ENCODE results near the gene FBXL13.
"Not testable (repeated sequence)": the region's sequence is repeated elsewhere in the genome, so short reads cannot be mapped to it uniquely, and the experiment has no call there.

The FBXL13 gene

DNA sequence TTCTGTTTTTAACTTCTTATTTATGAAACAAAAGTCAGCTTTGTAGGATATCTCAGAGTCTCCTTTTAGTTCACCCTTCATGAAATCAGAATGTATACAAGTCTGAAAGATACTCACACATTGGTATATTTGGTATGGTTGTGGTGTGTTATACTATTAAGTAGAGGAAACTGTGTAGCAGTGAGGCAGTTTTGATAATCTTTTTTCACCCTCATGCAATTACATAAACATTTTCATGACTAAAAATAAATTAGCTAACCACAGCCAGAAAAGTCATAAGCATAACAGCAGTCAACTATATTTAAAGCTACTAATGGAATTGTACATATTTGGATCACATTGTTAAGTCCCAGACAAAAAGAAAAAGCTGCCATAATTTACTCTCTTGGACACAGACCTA is 263.7 kb downstream of the FBXL13 start:
- DNase-seq: no peak

DNA sequence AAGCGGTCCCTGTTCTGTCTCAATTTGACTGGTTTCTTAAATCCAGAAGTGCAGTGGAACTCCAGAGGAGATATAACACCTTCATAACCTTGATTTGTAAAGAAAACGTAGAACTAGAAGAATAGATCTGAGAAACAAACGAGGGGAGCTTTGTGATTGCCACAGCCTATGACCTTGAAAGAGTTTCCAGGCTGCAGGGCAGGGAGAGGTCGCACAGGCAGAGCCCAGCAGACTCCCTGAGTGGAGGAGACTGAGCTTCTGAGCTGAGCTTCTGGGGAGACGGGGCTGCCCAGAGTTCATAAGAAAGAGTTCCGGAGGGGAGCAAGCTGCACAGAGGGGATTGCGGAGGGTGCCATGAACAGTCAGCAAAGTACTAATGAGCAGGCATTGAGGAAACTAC is 268.0 kb downstream of the FBXL13 start:
- no peak for DNase-seq

DNA sequence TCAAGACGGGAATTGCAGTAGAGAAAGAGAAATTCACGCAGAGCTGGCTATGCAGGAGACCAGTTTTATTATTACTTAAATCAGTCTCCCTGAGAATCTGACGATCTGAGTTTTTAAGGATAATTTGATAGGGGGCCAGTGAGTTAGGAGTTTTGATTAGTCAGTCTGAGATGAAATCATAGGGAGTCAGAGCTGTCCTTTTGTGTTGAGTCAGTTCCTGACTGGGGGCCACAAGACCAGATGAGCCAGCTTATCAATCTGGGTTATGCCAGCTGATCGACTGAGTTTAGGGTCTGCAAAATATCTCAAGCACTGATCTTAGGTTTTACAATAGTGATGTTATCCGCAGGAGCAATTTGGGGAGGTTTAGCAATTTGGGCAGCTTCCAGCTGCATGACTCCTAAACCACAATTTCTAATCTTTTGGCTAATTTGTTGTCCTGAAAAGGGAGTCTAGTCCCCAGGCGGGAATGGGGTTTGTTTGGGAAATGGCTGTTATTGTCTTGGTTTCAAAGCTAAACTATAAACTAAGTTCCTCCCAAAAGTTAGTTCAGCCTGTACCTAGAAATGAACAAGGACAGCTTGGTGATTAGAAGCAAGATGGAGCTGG is 278.5 kb downstream of the FBXL13 start:
- not testable (repeated sequence) for DNase-seq

DNA sequence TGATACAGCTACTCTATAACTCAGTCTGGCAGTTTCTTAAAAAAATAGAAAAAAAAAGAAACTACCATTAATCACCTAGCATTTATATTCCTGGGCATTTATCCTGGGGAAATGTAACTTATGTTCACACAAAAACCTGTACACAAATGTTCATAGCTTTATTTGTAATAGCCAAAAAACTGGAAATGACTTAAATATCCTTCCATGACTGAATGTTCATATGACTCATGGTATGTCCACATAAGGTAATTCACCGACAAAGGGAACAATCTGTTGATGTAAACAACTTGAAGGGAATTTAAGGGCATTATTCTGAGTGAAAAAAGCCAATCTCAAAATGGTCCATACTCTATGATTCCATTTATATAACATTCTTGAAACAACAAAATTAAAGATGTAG is 280.0 kb downstream of the FBXL13 start:
- DNase-seq: not testable (repeated sequence)

DNA sequence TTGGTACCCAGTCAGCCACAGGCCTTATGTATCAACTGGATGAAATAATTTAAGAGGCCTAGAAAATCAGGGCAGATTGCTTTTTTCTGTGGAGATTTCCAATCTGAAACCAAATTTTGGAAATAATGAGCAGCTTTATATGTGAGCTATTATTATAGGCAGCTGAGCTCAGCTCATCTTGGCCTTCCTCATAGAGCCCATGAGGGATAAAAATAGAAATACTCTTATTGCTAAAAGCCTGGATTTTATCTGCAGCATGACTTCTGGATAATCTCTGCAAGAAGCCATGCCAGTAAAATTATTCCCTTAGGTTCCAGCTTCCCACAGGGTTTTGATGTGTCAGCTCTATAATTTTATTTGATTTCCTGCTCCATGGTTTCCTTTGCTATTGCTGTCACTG is 282.8 kb downstream of the FBXL13 start:
- not testable (repeated sequence) for DNase-seq

DNA sequence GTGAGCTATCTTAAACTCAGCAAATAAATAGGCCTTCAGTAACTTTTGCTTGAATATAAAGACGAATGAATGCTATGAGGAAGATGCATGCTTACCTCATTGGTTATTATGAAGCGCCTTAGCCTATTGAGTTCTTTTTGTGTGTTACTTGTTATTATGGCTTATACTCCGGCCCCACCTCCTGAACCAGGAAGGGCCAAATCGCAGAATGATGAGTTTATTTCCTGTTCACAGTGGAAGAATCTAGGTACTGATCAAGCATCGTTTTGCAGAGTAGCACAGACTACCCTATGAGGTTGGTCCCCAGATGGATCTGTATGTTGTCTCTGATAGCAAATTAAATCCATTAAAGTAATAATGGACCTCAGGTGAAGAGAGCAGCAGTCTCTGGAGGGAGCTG is 283.2 kb downstream of the FBXL13 start:
- not testable (repeated sequence) for DNase-seq

DNA sequence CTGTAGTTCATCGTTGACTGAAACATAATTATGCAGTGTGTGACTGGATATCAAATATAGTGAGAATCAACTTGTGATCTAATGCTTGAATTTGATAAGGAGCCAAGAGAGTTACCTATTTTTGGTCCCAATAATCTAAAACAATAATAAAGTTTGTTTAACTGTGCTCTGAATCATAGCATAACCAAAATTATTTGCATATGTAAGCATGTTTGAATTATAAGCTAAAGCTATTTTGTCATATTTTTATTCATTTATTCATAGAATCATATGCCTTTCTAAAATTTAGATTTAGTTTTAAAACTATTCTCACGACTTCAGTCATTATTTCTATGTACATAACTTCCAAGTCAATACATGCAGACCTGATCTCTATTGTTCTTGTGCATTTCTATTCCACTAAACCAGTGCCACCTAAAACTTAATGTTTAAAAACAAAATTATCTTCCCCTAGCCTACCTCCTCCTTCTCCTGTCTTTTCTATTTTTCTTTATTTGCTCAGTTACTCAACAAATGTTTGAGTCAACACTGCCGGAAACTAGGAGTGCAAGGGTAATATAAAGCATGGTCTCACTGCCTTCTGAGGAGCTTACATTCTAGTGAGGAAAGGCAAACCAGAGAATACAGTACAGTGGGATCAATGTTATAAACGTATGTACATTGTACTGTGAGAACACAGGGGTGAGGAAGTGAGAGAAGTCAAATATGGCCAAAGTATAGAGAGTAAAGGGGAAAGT is 284.1 kb downstream of the FBXL13 start:
- DNase-seq: not testable (repeated sequence)

DNA sequence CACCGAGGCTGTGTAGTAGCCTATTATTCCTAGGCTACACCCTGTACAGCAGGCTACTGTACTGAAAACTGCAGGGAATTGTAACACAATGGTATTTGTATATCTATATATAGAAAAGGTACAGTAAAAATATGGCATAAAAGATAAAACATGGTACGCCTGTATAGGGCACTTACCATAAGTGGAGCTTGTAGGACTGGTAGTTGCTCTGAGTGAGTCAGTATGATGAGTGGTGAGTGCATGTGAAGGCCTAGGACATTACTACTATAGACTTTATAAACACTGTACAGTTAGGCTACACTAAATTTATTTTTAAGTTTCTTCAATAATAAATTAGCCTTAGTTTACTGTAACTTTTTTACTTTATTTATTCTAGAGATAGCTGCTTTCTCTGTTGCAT is 285.8 kb downstream of the FBXL13 start:
- not testable (repeated sequence) for DNase-seq

DNA sequence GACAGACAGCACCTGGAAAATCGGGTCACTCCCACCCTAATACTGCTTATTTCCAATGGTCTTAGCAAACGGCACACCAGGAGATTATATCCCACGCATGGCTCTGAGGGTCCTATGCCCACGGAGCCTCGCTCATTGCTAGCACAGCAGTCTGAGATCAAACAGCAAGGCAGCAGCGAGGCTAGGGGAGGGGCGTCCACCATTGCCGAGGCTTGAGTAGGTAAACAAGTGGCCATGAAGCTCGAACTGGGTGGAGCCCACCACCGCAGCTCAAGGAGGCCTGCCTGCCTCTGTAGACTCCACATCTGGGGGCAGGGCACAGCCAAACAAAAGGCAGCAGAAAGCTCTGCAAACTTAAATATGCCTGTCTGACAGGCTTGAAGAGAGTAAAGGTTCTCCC is 293.7 kb downstream of the FBXL13 start:
- not testable (repeated sequence) for DNase-seq

DNA sequence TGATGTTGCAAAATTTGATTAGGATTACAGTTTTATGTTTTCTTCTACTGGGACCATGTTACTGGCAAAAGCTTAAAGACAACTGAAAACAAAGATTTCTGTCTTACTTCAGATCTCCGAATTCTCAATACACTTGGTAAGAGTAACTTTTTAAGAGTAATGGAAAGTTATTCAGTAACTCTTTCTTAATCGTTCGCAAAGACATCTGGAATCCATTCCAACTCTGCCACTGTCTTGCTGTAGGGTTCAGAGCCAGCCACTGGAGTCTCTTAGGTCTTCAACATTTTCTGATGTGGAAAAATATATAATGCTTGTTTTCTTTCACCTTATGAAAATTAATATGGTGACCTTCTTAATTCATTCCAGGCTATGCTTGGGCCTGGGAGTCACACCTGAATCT is 295.9 kb downstream of the FBXL13 start:
- DNase-seq: not testable (repeated sequence)

DNA sequence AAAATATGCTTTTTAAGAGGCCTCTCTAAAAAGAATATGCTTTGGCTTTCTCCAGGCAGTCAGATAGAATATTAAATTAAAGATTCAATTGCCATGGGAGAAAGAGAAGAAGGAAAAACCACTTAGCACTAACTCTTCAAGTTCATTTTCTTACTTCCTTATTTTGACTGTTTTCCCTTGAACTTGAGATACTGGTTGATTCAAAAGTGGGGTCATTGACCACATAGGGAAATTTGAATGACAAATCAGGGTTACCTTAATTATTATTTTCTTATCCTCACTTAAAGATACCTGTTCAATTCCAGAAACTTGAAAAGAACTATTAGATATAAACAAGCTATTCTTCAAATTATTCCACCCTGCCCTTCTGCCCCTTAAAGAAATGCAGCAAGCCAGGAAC is 298.4 kb downstream of the FBXL13 start:
- DNase-seq: not testable (repeated sequence)

DNA sequence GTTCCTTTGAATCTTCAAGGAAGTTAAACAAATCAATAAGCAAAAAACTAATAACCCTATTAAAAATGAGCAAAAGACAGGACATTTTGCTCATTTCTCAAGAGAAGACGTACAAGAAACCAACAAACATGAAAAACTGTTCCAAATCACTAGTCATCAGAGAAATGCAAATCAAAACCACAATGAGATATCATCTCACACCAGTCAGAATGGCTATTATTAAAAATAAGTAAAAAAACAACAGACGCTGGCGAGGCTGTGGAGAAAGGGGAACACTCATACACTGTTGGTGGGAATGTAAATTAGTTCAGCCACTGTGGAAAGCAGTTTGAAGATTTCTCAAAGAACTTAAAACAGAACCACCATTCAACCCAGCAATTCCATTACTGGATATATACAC is 304.1 kb downstream of the FBXL13 start:
- DNase-seq: not testable (repeated sequence)

DNA sequence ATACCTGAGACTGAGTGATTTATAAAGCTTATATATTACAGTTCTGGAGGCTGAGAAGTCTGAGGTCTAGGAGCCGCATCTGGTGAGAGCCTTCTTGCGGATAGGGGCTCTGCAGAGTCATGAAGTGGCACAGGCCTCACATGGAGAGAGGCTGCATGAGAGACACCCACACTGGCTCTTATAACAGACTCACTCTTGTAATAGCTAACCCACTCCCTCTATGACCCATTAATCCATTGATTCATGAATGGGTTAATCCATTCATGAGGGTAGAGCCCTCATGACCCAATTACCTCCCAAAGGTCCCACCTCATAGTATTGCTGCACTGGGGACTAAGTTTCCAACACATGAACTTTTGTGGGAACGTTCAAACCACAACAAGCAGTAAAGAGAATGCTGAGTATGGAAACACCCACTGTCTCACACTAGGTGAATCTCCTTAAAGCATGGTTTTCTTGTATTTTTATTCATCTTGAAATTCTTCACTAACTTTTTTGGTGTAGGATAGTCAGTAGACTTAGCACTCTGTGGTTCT is 304.9 kb downstream of the FBXL13 start:
- DNase-seq: not testable (repeated sequence)

DNA sequence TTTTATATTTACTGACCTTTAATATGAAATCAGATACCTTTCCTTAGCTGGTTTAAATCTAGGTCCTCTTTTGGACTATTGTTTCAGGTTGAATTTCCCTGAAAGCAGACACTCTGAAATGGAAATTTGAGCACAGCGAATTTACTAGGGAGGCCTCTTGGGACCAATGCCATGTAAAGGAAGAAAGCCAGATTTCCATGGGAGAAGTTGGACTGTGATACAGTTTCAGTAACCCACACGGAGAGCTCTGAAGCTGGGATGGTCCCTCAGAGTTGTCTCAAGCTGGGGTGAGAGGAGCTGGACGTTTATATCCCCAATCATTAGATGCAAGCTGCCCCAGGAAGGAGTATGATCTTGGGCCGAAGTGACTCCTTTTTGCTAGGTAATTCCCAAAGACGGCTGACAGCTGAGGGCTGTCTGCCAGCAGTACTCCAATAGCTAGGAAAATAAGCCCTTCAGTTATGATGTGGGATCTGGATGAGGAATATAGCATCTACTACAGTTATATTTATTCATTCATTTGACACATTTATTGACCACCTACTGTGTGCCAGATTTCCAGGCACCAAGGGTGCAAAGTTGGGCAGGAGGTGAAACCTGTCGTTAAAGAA is 311.2 kb downstream of the FBXL13 start:
- DNase-seq: not testable (repeated sequence)
